ENCODE data around the gene NBDY. TPM values are rescaled to one million over a fixed set of nuclear protein-coding genes. Genes with fewer than 3 reads are reported as not detected.
A peak's percentile ranks its signal among the peaks of the same experiment; 100 is the strongest.

The NBDY gene
- total RNA-seq, 1 donor from 2014 or later: 51.1 TPM

- TF ChIP-seq CTCF (IDR thresholded peaks at IDR 0.05): no peak
- no peaks in the 10 kb centered on the region for H3K27me3 Mint-ChIP-seq (ENCODE audit: low read depth)
- peaks cover 9% of the 10 kb centered on the region for H3K9me3 Mint-ChIP-seq (ENCODE audit: low read depth)
- H3K4me1 Mint-ChIP-seq (ENCODE audit: low read depth): no peaks in the 10 kb centered on the region
- no peak overlapping the region for H3K27ac Mint-ChIP-seq (ENCODE audit: unreplicated experiment)
- peak; percentile 36 for DNase-seq (ENCODE audit: low spot score)
- no peak overlapping the region for H3K4me3 Mint-ChIP-seq (ENCODE audit: unreplicated experiment)
- H3K36me3 Mint-ChIP-seq (ENCODE audit: low read depth): no peaks in the 10 kb centered on the region
These were observed 55.1 kb downstream of the NBDY start for GRCh38 chrX:56783996-56784620.

GRCh38 chrX:56784666-56785065 lies 55.6 kb downstream of the NBDY start:
- peak; percentile 48 for DNase-seq (ENCODE audit: low spot score)
- Mint-ChIP-seq H3K9me3 (ENCODE audit: low read depth) (peaks cover 9% of the 10 kb centered on the region), H3K27ac (ENCODE audit: unreplicated experiment) (no peak overlapping the region), H3K27me3 (ENCODE audit: low read depth) (no peaks in the 10 kb centered on the region), H3K4me3 (ENCODE audit: unreplicated experiment) (no peak overlapping the region), H3K4me1 (ENCODE audit: low read depth) (no peaks in the 10 kb centered on the region), H3K36me3 (ENCODE audit: low read depth) (no peaks in the 10 kb centered on the region)
- no peak for TF ChIP-seq CTCF (IDR thresholded peaks at IDR 0.05)

- H3K9me3 Mint-ChIP-seq (ENCODE audit: low read depth): peaks cover 9% of the 10 kb centered on the region
- no peak for TF ChIP-seq CTCF (IDR thresholded peaks at IDR 0.05)
- H3K27me3 Mint-ChIP-seq (ENCODE audit: low read depth): no peaks in the 10 kb centered on the region
- H3K4me1 Mint-ChIP-seq (ENCODE audit: low read depth): no peaks in the 10 kb centered on the region
- peak; percentile 66 for DNase-seq (ENCODE audit: low spot score)
- no peaks in the 10 kb centered on the region for H3K36me3 Mint-ChIP-seq (ENCODE audit: low read depth)
- no peak overlapping the region for H3K27ac Mint-ChIP-seq (ENCODE audit: unreplicated experiment)
- H3K4me3 Mint-ChIP-seq (ENCODE audit: unreplicated experiment): no peak overlapping the region
These were observed 56.4 kb downstream of the NBDY start for GRCh38 chrX:56785442-56785841.

- Mint-ChIP-seq H3K27me3 (ENCODE audit: low read depth) (no peaks in the 10 kb centered on the region), H3K4me1 (ENCODE audit: low read depth) (no peaks in the 10 kb centered on the region), H3K27ac (ENCODE audit: unreplicated experiment) (no peak overlapping the region)
These were observed 58.1 kb downstream of the NBDY start for GRCh38 chrX:56786889-56787733.

More at GRCh38 chrX:56786889-56787733, 58.1 kb downstream of the NBDY start:
- peaks cover 8% of the 10 kb centered on the region for H3K9me3 Mint-ChIP-seq (ENCODE audit: low read depth)
- no peak for TF ChIP-seq CTCF (IDR thresholded peaks at IDR 0.05)
- no peaks in the 10 kb centered on the region for H3K36me3 Mint-ChIP-seq (ENCODE audit: low read depth)
- no peak overlapping the region for H3K4me3 Mint-ChIP-seq (ENCODE audit: unreplicated experiment)
- peak; percentile 15 for DNase-seq (ENCODE audit: low spot score)
